Naive B cell (primary cell): ENCODE measurements around the gene NPDC1. TPM values are rescaled to one million over a fixed set of nuclear protein-coding genes. Genes with fewer than 3 reads are reported as not detected.

ENCODE experiments used
- ATAC-seq, 2 donors: fragments of 150-1000 bp; cut with Tn5 transposase; 2 replicates each; pipeline ENCODE4 v1.10.0; 2021; ENCODE audit warnings: low read depth in 2 of 2, mild to moderate bottlenecking in 2 of 2, moderate library complexity in 2 of 2
- DNase-seq: peaks from one replicate; pipeline ENCODE4 v3.0.0; 2022
- H3K27ac Mint-ChIP-seq, 6 donors: one replicate each; pipeline ENCODE4 v1.8.0; 2020 to 2022; ENCODE audit warnings: mild to moderate bottlenecking in 6 of 6, mixed read lengths in 6 of 6, moderate library complexity in 5 of 6, inconsistent platforms in 2 of 6
- H3K27me3 Mint-ChIP-seq, 3 donors: one replicate each; pipeline ENCODE4 v1.8.0; 2021 to 2022; ENCODE audit warnings: mixed read lengths in 3 of 3, mild to moderate bottlenecking in 1 of 3
- H3K36me3 Mint-ChIP-seq, 2 donors: one replicate each; pipeline ENCODE4 v1.8.0; 2020 to 2022; ENCODE audit warnings: mixed read lengths in 2 of 2, inconsistent platforms in 1 of 2, mild to moderate bottlenecking in 1 of 2
- H3K4me1 Mint-ChIP-seq, 3 donors: one replicate each; pipeline ENCODE4 v1.8.0; 2020 to 2022; ENCODE audit warnings: mixed read lengths in 3 of 3, inconsistent platforms in 1 of 3, mild to moderate bottlenecking in 1 of 3, moderate library complexity in 1 of 3
- H3K4me3 Mint-ChIP-seq, 8 donors: one replicate each; pipeline ENCODE4 v1.8.0; 2020 to 2022; ENCODE audit warnings: mild to moderate bottlenecking in 8 of 8, mixed read lengths in 8 of 8, moderate library complexity in 8 of 8, inconsistent platforms in 2 of 8
- H3K9me3 Mint-ChIP-seq, 7 donors: one replicate each; pipeline ENCODE4 v1.8.0; 2020 to 2022; ENCODE audit warnings: mixed read lengths in 7 of 7, mild to moderate bottlenecking in 5 of 7, inconsistent platforms in 2 of 7, moderate library complexity in 1 of 7
- polyA plus RNA-seq, 6 donors: library from polyadenylated mRNA; unstranded; fragments of 300-500 nt; fragmentation: Illumina TruSeq; gene quantifications; one replicate each; pipeline ENCODE4 v1.2.3, GENCODE V29; 2021; ENCODE audit warnings: low read depth in 6 of 6

The NPDC1 gene
- under 1 TPM in 1 of 6 donors, not detected in 5; 0.68 TPM for polyA plus RNA-seq

GRCh38 chr9:137046088-137046787 lies at the start of gene NPDC1:
Gene NPDC1 (minus strand): TSS chr9:137046177. CDS start chr9:137045989, 188 bp downstream.
- peaks cover 9 to 20% (median 17%) of the 10 kb centered on the region in 3 donors for H3K4me1 Mint-ChIP-seq
- DNase-seq (peak; percentile 80), ATAC-seq (peak; percentile 87 to 93)
- H3K9me3 Mint-ChIP-seq: no peaks in the 10 kb centered on the region
- peak within 1 kb of the TSS in 6 of 8 donors; percentile 15 to 65 (median 52) for H3K4me3 Mint-ChIP-seq
- H3K36me3 Mint-ChIP-seq: no peaks in the 10 kb centered on the region
- peak within 1 kb of the TSS in 2 of 6 donors; percentile 37 to 51 for H3K27ac Mint-ChIP-seq
- peaks cover 9 to 80% (median 24%) of the 10 kb centered on the region in 3 donors for H3K27me3 Mint-ChIP-seq

GRCh38 chr9:137089232-137089947 lies 43.4 kb upstream of the NPDC1 start:
- H3K36me3 Mint-ChIP-seq: no peaks in the 10 kb centered on the region
- no peaks in the 10 kb centered on the region for H3K9me3 Mint-ChIP-seq
- ATAC-seq (no peak), DNase-seq (no peak)
- H3K27ac Mint-ChIP-seq: peak overlapping the region in 3 of 6 donors; percentile 41 to 65 (median 62)
- no peaks in the 10 kb centered on the region for H3K27me3 Mint-ChIP-seq
- H3K4me3 Mint-ChIP-seq: peak overlapping the region in 4 of 8 donors; percentile 41 to 81 (median 46)
- peaks cover 21 to 32% (median 27%) of the 10 kb centered on the region in 3 donors for H3K4me1 Mint-ChIP-seq

- Mint-ChIP-seq H3K9me3 (no peaks in the 10 kb centered on the region), H3K4me3 (peak overlapping the region; percentile 80 to 93 (median 90)), H3K27me3 (no peaks in the 10 kb centered on the region), H3K27ac (peak overlapping the region in 5 of 6 donors; percentile 94 to 99 (median 96)), H3K36me3 (no peaks in the 10 kb centered on the region), H3K4me1 (peaks cover 19 to 40% (median 29%) of the 10 kb centered on the region in 3 donors)
- DNase-seq: no peak
- no peak for ATAC-seq
Measured at GRCh38 chr9:137088121-137088520, 42.1 kb upstream of the NPDC1 start.

- peak; percentile 0 for ATAC-seq
Measured at GRCh38 chr9:137087409-137087925, 41.5 kb upstream of the NPDC1 start.

GRCh38 chr9:137086531-137087408 lies 40.8 kb upstream of the NPDC1 start, which contains the start of gene MAN1B1:
Gene MAN1B1 (plus strand): TSS chr9:137086985. CDS start chr9:137087000, 15 bp downstream.
- peaks cover 23 to 37% (median 34%) of the 10 kb centered on the region in 3 donors for H3K4me1 Mint-ChIP-seq
- no peaks in the 10 kb centered on the region for H3K27me3 Mint-ChIP-seq
- peak within 1 kb of the TSS; percentile 94 to 99 (median 96) for H3K27ac Mint-ChIP-seq
- ATAC-seq (peak; percentile 75 to 82), DNase-seq (peak; percentile 99)
- H3K4me3 Mint-ChIP-seq: peak within 1 kb of the TSS; percentile 89 to 98 (median 94)
- no peaks in the 10 kb centered on the region for H3K36me3 Mint-ChIP-seq
- no peaks in the 10 kb centered on the region for H3K9me3 Mint-ChIP-seq

More at GRCh38 chr9:137087409-137087925, 41.5 kb upstream of the NPDC1 start:
- Mint-ChIP-seq H3K36me3 (no peaks in the 10 kb centered on the region), H3K27ac (peak overlapping the region; percentile 94 to 99 (median 96)), H3K4me3 (peak overlapping the region; percentile 80 to 93 (median 90)), H3K4me1 (peaks cover 23 to 37% (median 34%) of the 10 kb centered on the region in 3 donors), H3K9me3 (no peaks in the 10 kb centered on the region), H3K27me3 (no peaks in the 10 kb centered on the region)
- DNase-seq: no peak

GRCh38 chr9:137085920-137086530 lies 40.0 kb upstream of the NPDC1 start:
- H3K27ac Mint-ChIP-seq: peak overlapping the region; percentile 94 to 98 (median 96)
- H3K4me1 Mint-ChIP-seq: peaks cover 23 to 37% (median 34%) of the 10 kb centered on the region in 3 donors
- H3K27me3 Mint-ChIP-seq: no peaks in the 10 kb centered on the region
- DNase-seq: no peak
- peak; percentile 1 for ATAC-seq
- no peaks in the 10 kb centered on the region for H3K36me3 Mint-ChIP-seq
- peak overlapping the region; percentile 89 to 98 (median 94) for H3K4me3 Mint-ChIP-seq
- no peaks in the 10 kb centered on the region for H3K9me3 Mint-ChIP-seq

GRCh38 chr9:137084526-137084925 lies 38.5 kb upstream of the NPDC1 start:
- Mint-ChIP-seq H3K27me3 (no peaks in the 10 kb centered on the region), H3K4me3 (peak overlapping the region in 2 of 8 donors; percentile 89 to 94), H3K36me3 (no peaks in the 10 kb centered on the region), H3K9me3 (no peaks in the 10 kb centered on the region), H3K4me1 (peaks cover 23 to 38% (median 31%) of the 10 kb centered on the region in 3 donors), H3K27ac (no peak overlapping the region)
- DNase-seq (no peak), ATAC-seq (no peak)

GRCh38 chr9:137083394-137084004 lies 37.5 kb upstream of the NPDC1 start:
- Mint-ChIP-seq H3K4me3 (peak overlapping the region in 2 of 8 donors; percentile 56 to 89), H3K27me3 (no peaks in the 10 kb centered on the region), H3K4me1 (peaks cover 23 to 30% (median 26%) of the 10 kb centered on the region in 3 donors), H3K27ac (peak overlapping the region in 3 of 6 donors; percentile 34 to 59 (median 44)), H3K36me3 (no peaks in the 10 kb centered on the region), H3K9me3 (no peaks in the 10 kb centered on the region)
- DNase-seq: no peak
- no peak for ATAC-seq

GRCh38 chr9:137082925-137083290 lies 36.9 kb upstream of the NPDC1 start:
- peak overlapping the region in 1 of 8 donors; percentile 89 for H3K4me3 Mint-ChIP-seq
- H3K27me3 Mint-ChIP-seq: no peaks in the 10 kb centered on the region
- no peak for DNase-seq
- no peak for ATAC-seq
- H3K4me1 Mint-ChIP-seq: peaks cover 17 to 27% (median 23%) of the 10 kb centered on the region in 3 donors
- H3K27ac Mint-ChIP-seq: peak overlapping the region in 1 of 6 donors; percentile 19
- H3K36me3 Mint-ChIP-seq: no peaks in the 10 kb centered on the region
- H3K9me3 Mint-ChIP-seq: no peaks in the 10 kb centered on the region

GRCh38 chr9:137082222-137082924 lies 36.4 kb upstream of the NPDC1 start:
- Mint-ChIP-seq H3K27ac (peak overlapping the region in 1 of 6 donors; percentile 83), H3K9me3 (no peaks in the 10 kb centered on the region), H3K27me3 (no peaks in the 10 kb centered on the region), H3K36me3 (no peaks in the 10 kb centered on the region), H3K4me1 (peaks cover 12 to 22% (median 18%) of the 10 kb centered on the region in 3 donors), H3K4me3 (peak overlapping the region in 2 of 8 donors; percentile 33 to 89)
- DNase-seq: no peak
- no peak for ATAC-seq

- peaks cover 7 to 17% (median 11%) of the 10 kb centered on the region in 3 donors for H3K4me1 Mint-ChIP-seq
- ATAC-seq (no peak), DNase-seq (no peak)
- H3K36me3 Mint-ChIP-seq: no peaks in the 10 kb centered on the region
- H3K27me3 Mint-ChIP-seq: no peaks in the 10 kb centered on the region
- peak overlapping the region in 5 of 8 donors; percentile 22 to 84 (median 50) for H3K4me3 Mint-ChIP-seq
- no peaks in the 10 kb centered on the region for H3K9me3 Mint-ChIP-seq
- peak overlapping the region in 1 of 6 donors; percentile 15 for H3K27ac Mint-ChIP-seq
Measured at GRCh38 chr9:137080260-137081122, 34.5 kb upstream of the NPDC1 start.
